Airway epithelial cell (primary cell): Measurements from ENCODE around the gene PRPS2. TPM values are rescaled to one million over a fixed set of nuclear protein-coding genes. Genes with fewer than 3 reads are reported as not detected.

Source experiments
- total RNA-seq: library from RNA; depleted of rRNA; stranded (reverse); fragments of >200 nt; gene quantifications from 2 replicates; pipeline ENCODE4 v1.2.3, GENCODE V29; 2015

The PRPS2 gene
- 27.2 and 41.0 TPM in 2 replicates for total RNA-seq

GRCh38 chrX:12791257-12792228, at the start of gene PRPS2:
TSS of gene PRPS2 (plus strand) at chrX:12791412. CDS start at chrX:12791498, 86 bp downstream.

GRCh38 chrX:12866451-12867377, 75.5 kb downstream of the PRPS2 start, which contains the start of gene TLR7:
TSS of gene TLR7 (plus strand) at chrX:12867072. CDS start at chrX:12867579, 507 bp downstream.

Other genes starting within 250 kb of the PRPS2 start
- not detected in 2 replicates for gene TLR7, start 75.7 kb downstream of the PRPS2 start, total RNA-seq
- gene TLR8, start 115.2 kb downstream of the PRPS2 start, total RNA-seq, result not detected in 2 replicates
- 3,489 and 3,795 TPM in 2 replicates for gene TMSB4X, start 183.7 kb downstream of the PRPS2 start, total RNA-seq